T-helper 17 cell (primary cell): ENCODE results near the gene PRND. TPM values are rescaled to one million over a fixed set of nuclear protein-coding genes. Genes with fewer than 3 reads are reported as not detected.
A peak's percentile ranks its signal among the peaks of the same experiment; 100 is the strongest.
"Not testable (repeated sequence)": the region's sequence is repeated elsewhere in the genome, so short reads cannot be mapped to it uniquely, and the experiment has no call there.

Experiments
- ATAC-seq: fragments of 150-1000 bp; cut with Tn5 transposase; 2 replicates; pipeline ENCODE4 v1.10.0; 2021; ENCODE audit warnings: mild to moderate bottlenecking, moderate library complexity
- DNase-seq, 3 donors: peaks; one replicate each; pipeline versions ENCODE4 v3.0.0 to v3.0.0-alpha.2; 2020 to 2021
- H3K9me3 ChIP-seq: one replicate; pipeline ENCODE4 v1.7.0; 2013; ENCODE audit warnings: low read length, mild to moderate bottlenecking; ENCODE audit not compliant: control insufficient read depth, poor library complexity, severe bottlenecking
- H3K27ac Mint-ChIP-seq: one replicate; pipeline ENCODE4 v1.8.0; 2022; ENCODE audit warnings: mild to moderate bottlenecking, moderate library complexity, mixed read lengths
- H3K27me3 Mint-ChIP-seq: one replicate; pipeline ENCODE4 v1.8.0; 2022; ENCODE audit warnings: mixed read lengths
- H3K36me3 Mint-ChIP-seq: one replicate; pipeline ENCODE4 v1.8.0; 2022; ENCODE audit warnings: low read depth, mixed read lengths
- H3K4me1 Mint-ChIP-seq: one replicate; pipeline ENCODE4 v1.8.0; 2022; ENCODE audit warnings: mild to moderate bottlenecking, mixed read lengths
- H3K4me3 Mint-ChIP-seq: one replicate; pipeline ENCODE4 v1.8.0; 2022; ENCODE audit warnings: mild to moderate bottlenecking, moderate library complexity, mixed read lengths
- total RNA-seq, 4 donors: library from RNA in 2 of 4; stranded (reverse) in 2 of 4; gene quantifications; one replicate each; pipeline ENCODE4 v1.2.3 and lab custom pipeline; 2022 to 2026

PRND gene
- total RNA-seq, 2 donors from 2014 or later = not detected

DNA sequence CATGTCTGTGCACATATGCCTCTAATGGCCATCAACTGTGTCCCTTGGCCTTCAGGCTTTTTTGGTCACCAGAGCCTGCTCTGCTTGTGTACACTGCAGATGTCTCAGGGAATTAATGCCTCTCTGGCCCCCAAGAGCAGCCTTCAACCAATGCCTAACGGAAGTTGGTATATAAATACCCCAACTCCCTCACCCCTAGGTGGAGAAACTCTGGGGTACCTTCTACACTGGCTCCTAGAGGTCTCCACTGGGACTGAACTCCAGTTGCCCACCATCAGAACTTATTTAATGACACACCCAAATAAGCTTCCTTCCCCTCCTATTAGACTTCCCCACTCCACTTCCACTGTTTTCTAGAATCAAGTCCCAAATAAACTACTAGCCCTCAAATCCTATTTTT lies 43.1 kb downstream of the PRND start:
- no peak overlapping the region for H3K4me3 Mint-ChIP-seq
- no peaks in the 10 kb centered on the region for H3K27me3 Mint-ChIP-seq
- no peaks in the 10 kb centered on the region for H3K9me3 ChIP-seq
- H3K36me3 Mint-ChIP-seq = no peaks in the 10 kb centered on the region
- DNase-seq (no peak), ATAC-seq (no peak)
- H3K27ac Mint-ChIP-seq = peak overlapping the region; percentile 16
- peaks cover 10% of the 10 kb centered on the region for H3K4me1 Mint-ChIP-seq

DNA sequence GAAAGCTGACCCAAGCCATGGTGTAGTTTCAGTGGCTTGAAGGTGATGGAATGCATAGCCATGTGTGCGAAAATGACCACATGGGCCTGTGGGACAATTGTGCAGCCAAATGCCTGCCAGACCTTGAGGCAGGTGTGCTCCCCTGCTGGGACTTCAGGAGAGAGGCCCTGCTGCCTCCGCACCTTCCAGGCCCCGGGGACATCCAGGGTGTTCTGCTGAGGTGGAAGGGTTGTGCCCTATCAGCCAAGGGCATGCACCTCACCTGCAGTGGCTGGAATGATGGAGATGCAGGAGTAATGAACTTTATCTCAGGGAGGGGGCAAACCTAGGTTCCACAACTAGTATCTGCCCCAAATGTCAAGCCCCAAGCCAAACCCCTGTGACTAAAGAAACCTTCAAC lies 44.0 kb downstream of the PRND start:
- ATAC-seq (no peak), DNase-seq (no peak)
- Mint-ChIP-seq H3K27ac (peak overlapping the region; percentile 16), H3K4me1 (peaks cover 10% of the 10 kb centered on the region), H3K4me3 (no peak overlapping the region), H3K36me3 (no peaks in the 10 kb centered on the region), H3K27me3 (no peaks in the 10 kb centered on the region)
- H3K9me3 ChIP-seq = no peaks in the 10 kb centered on the region

DNA sequence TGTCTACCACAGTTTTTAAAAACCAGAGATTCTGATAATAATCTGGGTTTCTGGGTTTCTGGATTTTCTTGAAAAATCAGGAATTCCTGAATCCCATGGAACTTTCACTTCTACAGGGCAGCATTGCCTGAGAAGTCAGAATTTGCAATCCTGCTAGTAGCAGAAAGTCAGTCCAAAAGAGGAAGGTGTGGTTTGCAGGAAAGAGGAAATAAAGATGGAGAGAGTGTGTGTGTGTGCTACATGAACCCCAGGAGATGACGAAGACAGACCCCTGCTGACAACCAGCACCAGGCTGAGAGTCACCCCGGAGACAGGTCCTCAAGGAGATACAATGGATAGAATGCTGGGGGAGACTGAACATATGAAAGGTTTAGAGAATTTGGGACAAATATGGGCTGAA lies 44.9 kb downstream of the PRND start:
- Mint-ChIP-seq H3K4me1 (peaks cover 5% of the 10 kb centered on the region), H3K36me3 (no peaks in the 10 kb centered on the region), H3K27me3 (no peaks in the 10 kb centered on the region), H3K4me3 (peak overlapping the region; percentile 25), H3K27ac (no peak overlapping the region)
- H3K9me3 ChIP-seq = peaks cover 3% of the 10 kb centered on the region
- no peak for DNase-seq
- ATAC-seq = peak; percentile 66

DNA sequence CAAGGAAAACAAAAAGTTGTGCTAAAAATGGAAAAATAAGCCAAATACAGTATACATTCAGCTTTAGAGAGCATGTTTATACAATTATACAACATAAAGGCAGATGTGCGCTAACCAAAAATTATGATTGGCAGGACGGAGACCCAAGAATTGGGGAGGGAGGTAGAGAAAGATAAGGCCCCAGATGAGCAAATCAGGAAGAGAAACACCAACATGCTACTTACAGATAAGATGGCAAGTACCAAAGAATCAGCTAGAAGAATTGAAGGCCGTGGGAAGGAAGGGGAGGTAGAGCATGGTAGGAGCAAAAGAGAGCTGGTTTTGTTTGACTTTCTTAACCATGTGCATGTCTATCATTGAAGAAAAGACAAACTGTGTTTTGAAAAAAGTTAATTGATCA lies 45.4 kb downstream of the PRND start:
- Mint-ChIP-seq H3K36me3 (no peaks in the 10 kb centered on the region), H3K4me1 (peaks cover 4% of the 10 kb centered on the region), H3K4me3 (no peak overlapping the region), H3K27ac (no peak overlapping the region), H3K27me3 (no peaks in the 10 kb centered on the region)
- DNase-seq = no peak
- H3K9me3 ChIP-seq = peaks cover 6% of the 10 kb centered on the region
- ATAC-seq = no peak

DNA sequence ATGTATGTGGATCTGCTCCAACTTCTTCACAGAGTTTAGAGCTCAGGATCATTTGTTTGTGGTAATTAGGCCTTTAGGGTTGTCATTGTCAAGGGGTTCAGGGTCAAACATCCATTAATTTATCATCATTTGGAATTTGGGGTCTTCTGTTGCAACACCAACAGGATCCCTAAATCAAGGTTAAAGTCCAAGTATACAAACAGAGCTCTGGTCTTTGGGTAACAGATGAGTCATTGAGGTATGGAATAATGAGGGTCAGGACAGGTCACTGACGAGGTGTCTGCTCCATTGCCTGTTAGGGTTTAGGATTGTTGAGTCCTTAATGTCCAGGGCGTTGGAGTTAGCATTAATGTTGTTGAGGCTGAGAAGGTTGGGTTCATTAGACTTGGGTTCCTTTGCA lies 47.6 kb downstream of the PRND start:
- Mint-ChIP-seq H3K27me3 (no peaks in the 10 kb centered on the region), H3K4me3 (no peak overlapping the region), H3K36me3 (no peaks in the 10 kb centered on the region), H3K4me1 (no peaks in the 10 kb centered on the region), H3K27ac (no peak overlapping the region)
- ATAC-seq (no peak), DNase-seq (no peak)
- peaks cover 6% of the 10 kb centered on the region for H3K9me3 ChIP-seq

DNA sequence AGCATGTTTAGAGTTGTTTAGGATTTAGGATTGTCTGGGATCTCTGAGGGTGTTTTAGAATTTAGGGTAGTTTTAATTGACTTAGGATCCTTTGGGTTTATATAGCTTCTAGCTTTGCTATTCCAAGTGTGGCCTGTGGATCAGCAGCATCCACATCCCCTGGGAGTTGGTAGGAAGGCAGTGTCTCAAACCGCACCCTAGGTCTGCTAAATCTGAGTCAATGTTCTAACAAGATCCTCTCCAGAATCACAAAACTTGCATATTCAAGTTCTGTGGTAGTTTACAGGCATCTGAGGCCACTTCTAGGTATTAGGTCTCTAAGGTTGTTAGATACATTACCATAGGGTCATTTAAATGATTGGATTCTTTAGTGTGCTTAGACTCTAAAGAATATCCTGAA lies 48.3 kb downstream of the PRND start:
- Mint-ChIP-seq H3K36me3 (no peaks in the 10 kb centered on the region), H3K27me3 (no peaks in the 10 kb centered on the region), H3K4me1 (no peaks in the 10 kb centered on the region), H3K27ac (no peak overlapping the region), H3K4me3 (no peak overlapping the region)
- no peak for DNase-seq
- H3K9me3 ChIP-seq = peaks cover 6% of the 10 kb centered on the region
- ATAC-seq = no peak

DNA sequence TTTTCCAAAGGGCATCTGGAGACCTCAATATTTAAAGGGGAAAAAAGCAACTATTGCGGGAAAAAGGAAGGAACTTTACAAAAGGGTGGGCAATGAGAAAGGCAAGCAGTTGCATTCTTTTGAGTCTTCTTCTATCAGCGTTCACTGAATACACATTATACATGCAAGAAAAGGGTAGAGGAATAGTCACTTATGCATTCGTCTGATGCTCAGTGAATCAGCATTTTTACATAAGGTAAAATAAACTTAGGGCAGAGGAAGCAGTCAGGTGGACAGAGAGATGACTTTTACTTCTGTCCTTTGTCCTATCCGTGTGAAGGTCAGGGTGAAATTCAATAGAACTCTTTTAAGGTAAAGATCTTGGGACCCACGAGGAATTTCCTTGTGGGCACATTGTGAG lies 49.3 kb downstream of the PRND start:
- H3K27me3 Mint-ChIP-seq = no peaks in the 10 kb centered on the region

DNA sequence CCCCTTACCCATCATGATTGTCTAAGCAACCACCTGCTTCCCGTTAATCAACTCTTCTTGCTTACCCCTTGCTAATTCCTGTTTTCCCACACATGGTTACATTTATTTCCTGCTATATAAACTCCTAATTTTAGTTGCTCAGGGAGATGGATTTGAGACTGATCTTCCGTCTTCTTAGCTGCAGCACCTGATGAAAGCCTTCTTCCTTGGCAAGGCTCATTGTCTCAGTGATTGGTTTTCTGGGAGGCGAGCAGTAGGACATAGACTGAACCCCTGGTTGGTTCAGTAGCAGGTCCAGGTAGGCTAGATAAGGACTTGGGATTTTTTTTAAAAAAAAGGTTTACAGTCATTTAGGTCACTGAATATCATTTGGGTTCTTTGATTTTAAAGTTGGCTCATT lies 50.4 kb downstream of the PRND start:
- H3K27ac Mint-ChIP-seq = no peak overlapping the region
- no peak overlapping the region for H3K4me3 Mint-ChIP-seq
- ATAC-seq (no peak), DNase-seq (no peak)
- H3K36me3 Mint-ChIP-seq = no peaks in the 10 kb centered on the region
- H3K27me3 Mint-ChIP-seq = no peaks in the 10 kb centered on the region
- H3K9me3 ChIP-seq = peaks cover 6% of the 10 kb centered on the region
- H3K4me1 Mint-ChIP-seq = peaks cover 2% of the 10 kb centered on the region

More for the DNA sequence above, 49.3 kb downstream of the PRND start:
- H3K9me3 ChIP-seq = peaks cover 6% of the 10 kb centered on the region
- Mint-ChIP-seq H3K4me3 (no peak overlapping the region), H3K36me3 (no peaks in the 10 kb centered on the region), H3K27ac (no peak overlapping the region), H3K4me1 (no peaks in the 10 kb centered on the region)
- ATAC-seq = no peak
- DNase-seq = no peak

DNA sequence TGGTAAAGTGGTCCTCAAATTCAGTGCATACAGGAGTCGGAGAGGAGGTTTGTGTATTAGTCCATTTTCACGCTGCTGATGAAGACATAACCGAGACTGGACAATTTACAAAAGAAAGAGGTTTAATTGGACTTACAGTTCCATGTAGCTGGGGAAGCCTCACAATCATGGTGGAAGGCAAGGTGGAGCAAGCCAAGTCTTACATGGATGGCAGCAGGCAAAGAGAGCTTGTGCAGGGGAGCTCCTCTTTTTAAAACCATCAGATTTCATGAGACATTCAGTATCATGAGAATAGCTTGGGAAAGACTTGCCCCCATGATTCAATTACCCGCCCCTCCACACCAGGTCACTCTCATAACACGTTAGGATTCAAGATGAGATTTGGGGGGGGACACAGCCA lies 51.3 kb downstream of the PRND start:
- H3K36me3 Mint-ChIP-seq, H3K4me1 Mint-ChIP-seq: not testable (repeated sequence)

DNA sequence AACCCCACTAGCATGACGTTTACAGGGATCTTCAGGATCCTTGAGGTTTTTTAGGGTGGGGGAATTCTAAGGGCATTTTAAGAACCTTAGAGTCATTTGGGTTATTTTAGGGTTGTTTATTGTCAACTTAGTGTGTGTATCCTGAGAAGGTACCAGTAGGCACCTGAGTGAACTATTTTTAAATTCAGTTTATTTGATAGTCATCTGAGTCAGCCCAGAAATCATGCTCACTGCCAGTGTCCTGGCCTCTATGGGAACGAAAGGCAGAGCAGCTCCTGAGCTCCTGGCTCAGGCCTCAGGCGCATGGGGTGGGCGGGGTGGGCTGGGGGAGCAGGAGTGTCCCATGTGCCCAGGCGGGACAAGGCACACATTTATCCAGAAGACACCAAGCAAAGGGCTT lies 52.0 kb downstream of the PRND start:
- H3K4me1 Mint-ChIP-seq = peaks cover 2% of the 10 kb centered on the region
- H3K4me3 Mint-ChIP-seq = no peak overlapping the region
- ATAC-seq (no peak), DNase-seq (no peak)
- no peaks in the 10 kb centered on the region for H3K27me3 Mint-ChIP-seq
- no peaks in the 10 kb centered on the region for H3K36me3 Mint-ChIP-seq
- H3K9me3 ChIP-seq = peaks cover 6% of the 10 kb centered on the region
- H3K27ac Mint-ChIP-seq = no peak overlapping the region

More for the DNA sequence above, 51.3 kb downstream of the PRND start:
- not testable (repeated sequence) for H3K27ac Mint-ChIP-seq, H3K27me3 Mint-ChIP-seq, DNase-seq, ATAC-seq, H3K9me3 ChIP-seq, H3K4me3 Mint-ChIP-seq

DNA sequence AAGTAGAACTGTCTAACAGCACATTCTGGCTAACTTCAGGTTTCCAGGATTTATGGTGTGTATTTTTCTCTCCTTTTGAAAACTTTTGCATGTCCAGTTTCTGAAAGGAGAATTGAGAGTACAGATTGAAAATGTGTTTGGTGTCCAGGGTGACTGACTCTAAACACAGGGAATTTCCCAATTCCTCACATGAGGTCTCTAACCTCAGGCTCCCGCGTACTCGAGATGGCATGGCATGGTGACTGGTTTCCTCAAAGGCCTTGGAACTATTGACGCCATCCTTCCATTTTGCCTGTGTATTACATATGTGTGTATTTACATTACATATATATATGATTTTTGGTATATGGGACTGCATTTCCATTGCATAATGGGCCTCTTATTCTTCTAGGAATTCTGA lies 52.5 kb downstream of the PRND start:
- Mint-ChIP-seq H3K4me3 (no peak overlapping the region), H3K36me3 (no peaks in the 10 kb centered on the region), H3K27ac (no peak overlapping the region), H3K4me1 (peaks cover 2% of the 10 kb centered on the region), H3K27me3 (no peaks in the 10 kb centered on the region)
- no peak for ATAC-seq
- no peak for DNase-seq
- peaks cover 6% of the 10 kb centered on the region for H3K9me3 ChIP-seq

DNA sequence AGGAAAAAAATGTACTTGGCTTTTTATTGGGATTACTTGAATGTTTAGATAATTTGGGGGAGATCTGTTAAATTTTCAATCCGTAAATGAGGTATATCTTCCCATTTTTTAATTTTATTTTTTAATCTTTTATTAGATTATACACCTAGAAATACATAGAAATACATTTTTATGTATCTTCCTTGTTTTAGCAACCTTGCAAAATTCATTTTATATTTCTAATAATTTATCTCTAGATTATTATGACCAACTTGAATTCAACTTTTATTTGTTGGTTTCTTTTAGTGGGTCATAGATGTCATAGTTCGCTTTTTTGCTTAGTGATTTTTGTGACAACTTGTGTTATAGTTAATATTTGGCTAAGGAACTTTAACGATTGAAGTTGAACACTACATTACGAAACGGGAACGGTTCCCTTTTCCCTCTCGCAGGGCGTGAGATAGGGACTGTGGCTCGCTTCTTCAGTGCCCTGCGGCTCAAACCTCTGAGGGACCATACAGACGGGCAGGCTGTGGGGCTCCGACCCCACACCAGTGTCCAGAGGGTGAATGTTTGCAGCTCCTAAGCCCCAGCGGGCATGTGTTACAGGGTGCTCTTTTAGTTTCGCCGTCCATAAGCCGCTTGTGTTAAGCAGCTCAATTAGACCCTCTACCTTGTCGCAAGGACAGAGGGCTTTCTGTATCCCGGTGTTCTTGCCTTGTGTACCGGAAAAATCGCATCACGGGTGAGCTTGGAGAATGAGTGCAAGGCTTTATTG lies 53.8 kb downstream of the PRND start:
- H3K36me3 Mint-ChIP-seq = no peaks in the 10 kb centered on the region
- no peak overlapping the region for H3K4me3 Mint-ChIP-seq
- no peak for DNase-seq
- ATAC-seq = no peak
- H3K27me3 Mint-ChIP-seq = no peaks in the 10 kb centered on the region
- H3K4me1 Mint-ChIP-seq = peaks cover 2% of the 10 kb centered on the region
- H3K27ac Mint-ChIP-seq = no peak overlapping the region
- H3K9me3 ChIP-seq = peaks cover 6% of the 10 kb centered on the region

DNA sequence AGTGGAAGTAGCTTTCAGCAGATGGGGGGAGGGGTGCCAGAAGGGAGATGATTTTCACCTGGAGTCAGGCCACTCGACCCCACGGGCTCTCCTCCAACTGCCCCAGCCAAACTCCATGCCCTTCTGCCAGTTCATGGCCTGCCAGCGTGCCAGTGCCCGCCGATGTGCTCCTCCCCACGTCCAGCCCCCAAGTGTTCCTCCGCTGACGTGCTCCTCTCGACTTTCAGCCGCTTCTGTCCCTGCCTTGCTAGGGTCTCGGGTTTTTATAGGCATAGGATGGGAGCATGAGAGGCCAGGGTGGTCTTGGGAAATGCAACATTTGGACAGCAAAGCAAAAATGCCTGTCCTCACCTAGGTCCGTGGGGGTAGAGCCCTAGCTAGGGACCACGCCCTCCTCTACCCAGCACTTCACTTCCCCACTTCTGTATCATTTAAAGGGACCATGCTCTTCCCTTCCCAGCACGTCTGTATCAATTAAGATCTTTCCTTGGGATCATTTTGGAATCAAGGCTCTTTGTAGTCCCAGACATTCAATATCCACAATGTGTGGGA lies 54.4 kb downstream of the PRND start:
- H3K9me3 ChIP-seq = peaks cover 4% of the 10 kb centered on the region
- no peaks in the 10 kb centered on the region for H3K27me3 Mint-ChIP-seq
- peaks cover 2% of the 10 kb centered on the region for H3K4me1 Mint-ChIP-seq
- DNase-seq = no peak
- no peak for ATAC-seq
- H3K4me3 Mint-ChIP-seq = no peak overlapping the region
- H3K36me3 Mint-ChIP-seq = no peaks in the 10 kb centered on the region
- H3K27ac Mint-ChIP-seq = no peak overlapping the region
